H1 (cell line): Measurements from ENCODE around the gene IRF9. TPM values are rescaled to one million over a fixed set of nuclear protein-coding genes. Genes with fewer than 3 reads are reported as not detected.

ENCODE experiments used
- CTCF ChIA-PET: fragments of 300-600 bp; sonication (Branson Sonifier 250); formaldehyde crosslinking; loops from one replicate; lab custom pipeline; 2021; ENCODE audit not compliant: partially characterized antibody; lab: Charles Lee
- POLR2A ChIA-PET: fragments of 300-600 bp; sonication (Branson Sonifier 250); formaldehyde crosslinking; loops from one replicate; lab custom pipeline; 2021; ENCODE audit warnings: inconsistent platforms; ENCODE audit not compliant: partially characterized antibody; lab: Charles Lee
- DNase-seq, 2 experiments: peaks; one replicate each; pipeline versions ENCODE4 v3.0.0 to v3.0.0-alpha.2; 2010 to 2022; ENCODE audit warnings: low spot score in 2 of 2, low read depth in 1 of 2, mixed read lengths in 1 of 2
- FAIRE-seq: peaks from 2 replicates; lab custom pipeline; 2011; peaks lifted over from hg19 to GRCh38; lab: Jason Lieb, UNC
- H2AFZ ChIP-seq: 2 replicates; pipeline ENCODE4 v1.8.1; 2012; ENCODE audit warnings: low read length, inconsistent platforms
- H2AK5ac ChIP-seq: 2 replicates; pipeline ENCODE4 v1.6.1; 2013; ENCODE audit warnings: low read depth, low read length
- H2BK120ac ChIP-seq: replicated peaks from 2 replicates; pipeline ENCODE3; 2013; ENCODE audit warnings: low read depth, low read length, inconsistent platforms
- H2BK12ac ChIP-seq: 2 replicates; pipeline ENCODE4 v1.6.1; 2013; ENCODE audit warnings: low read depth, low read length
- H2BK15ac ChIP-seq: 2 replicates; pipeline ENCODE4 v1.6.1; 2013; ENCODE audit warnings: low read length
- H2BK20ac ChIP-seq: 2 replicates; pipeline ENCODE4 v1.6.1; 2013; ENCODE audit warnings: low read length
- H2BK5ac ChIP-seq: 2 replicates; pipeline ENCODE4 v1.6.1; 2013; ENCODE audit warnings: low read depth, low read length
- H3K14ac ChIP-seq: 2 replicates; pipeline ENCODE4 v1.6.1; 2013; ENCODE audit warnings: inconsistent platforms; ENCODE audit not compliant: insufficient read length
- H3K18ac ChIP-seq: 2 replicates; pipeline ENCODE4 v1.6.1; 2013; ENCODE audit warnings: low read length; ENCODE audit errors: extremely low read depth
- H3K23ac ChIP-seq: 2 replicates; pipeline ENCODE4 v1.6.1; 2013; ENCODE audit warnings: inconsistent platforms; ENCODE audit not compliant: insufficient read length
- H3K23me2 ChIP-seq: 2 replicates; pipeline ENCODE4 v1.6.1; 2013; ENCODE audit warnings: low read depth, low read length
- H3K27ac ChIP-seq: 2 replicates; pipeline ENCODE4 v1.6.1; 2011; ENCODE audit warnings: low read depth, low read length, inconsistent platforms
- H3K27me3 ChIP-seq, 4 experiments: replicated peaks in 1 of 4; 1 replicate in 1 of 4; 2 replicates in 3 of 4; pipeline versions ENCODE4 v1.6.1 to v1.8.1; 2011 to 2013; ENCODE audit warnings: low read length in 3 of 4, mild to moderate bottlenecking in 3 of 4, inconsistent platforms in 2 of 4, mixed read lengths in 2 of 4, moderate library complexity in 1 of 4; ENCODE audit not compliant: control insufficient read depth in 3 of 4, insufficient read depth in 3 of 4; ENCODE audit errors: extremely low read depth in 1 of 4
- H3K36me3 ChIP-seq, 4 experiments: 2 replicates each; pipeline versions ENCODE4 v1.6.1 to v1.8.1; 2011 to 2013; ENCODE audit warnings: mild to moderate bottlenecking in 4 of 4, low read length in 3 of 4, moderate library complexity in 2 of 4, control low read depth in 1 of 4, inconsistent platforms in 1 of 4; ENCODE audit not compliant: insufficient read depth in 4 of 4, control insufficient read depth in 2 of 4
- H3K4ac ChIP-seq: replicated peaks from 2 replicates; pipeline ENCODE3; 2013; ENCODE audit warnings: low read length, low read depth, mixed read lengths, inconsistent platforms; ENCODE audit not compliant: insufficient read length
- H3K4me1 ChIP-seq, 4 experiments: replicated peaks in 1 of 4; 1 replicate in 1 of 4; 2 replicates in 3 of 4; pipeline versions ENCODE4 v1.6.1 to v1.8.1; 2011 to 2013; ENCODE audit warnings: low read length in 3 of 4, inconsistent platforms in 2 of 4, mixed read lengths in 1 of 4; ENCODE audit not compliant: insufficient read depth in 4 of 4, control insufficient read depth in 3 of 4
- H3K4me2 ChIP-seq, 2 experiments: 2 replicates each; pipeline versions ENCODE4 v1.6.1 to v1.8.1; 2011 to 2013; ENCODE audit warnings: low read depth in 2 of 2, low read length in 2 of 2, control low read depth in 1 of 2, inconsistent platforms in 1 of 2, mild to moderate bottlenecking in 1 of 2; ENCODE audit not compliant: insufficient read depth in 1 of 2
- H3K4me3 ChIP-seq, 4 experiments: fragments of 200-600, 300-600 bp in 1 of 4; sonication (generic), shearing (Covaris generic), sonication (Bioruptor Twin) in 1 of 4; 2 replicates each; pipeline versions ENCODE4 v1.5.1 to v1.8.1; 2011 to 2016; ENCODE audit warnings: low read length in 4 of 4, low read depth in 3 of 4, control low read depth in 2 of 4, inconsistent platforms in 2 of 4, mild to moderate bottlenecking in 2 of 4, mixed read lengths in 1 of 4, moderate library complexity in 1 of 4; ENCODE audit not compliant: insufficient read depth in 2 of 4; ENCODE audit errors: extremely low read depth in 1 of 4
- H3K56ac ChIP-seq: replicated peaks from 2 replicates; pipeline ENCODE3; 2013; ENCODE audit warnings: low read depth, mild to moderate bottlenecking, mixed read lengths, low read length, inconsistent platforms; ENCODE audit not compliant: insufficient read length
- H3K79me1 ChIP-seq: 2 replicates; pipeline ENCODE4 v1.6.1; 2013; ENCODE audit warnings: low read depth, low read length, control low read depth
- H3K79me2 ChIP-seq, 2 experiments: 2 replicates each; pipeline versions ENCODE4 v1.6.1 to v1.8.1; 2012 to 2013; ENCODE audit warnings: low read length in 2 of 2, mild to moderate bottlenecking in 2 of 2, inconsistent platforms in 1 of 2; ENCODE audit not compliant: insufficient read depth in 2 of 2, control insufficient read depth in 1 of 2
- H3K9ac ChIP-seq, 4 experiments: replicated peaks in 1 of 4; 1 replicate in 1 of 4; 2 replicates in 3 of 4; pipeline versions ENCODE4 v1.6.1 to v1.8.1; 2011 to 2013; ENCODE audit warnings: low read depth in 3 of 4, low read length in 3 of 4, control low read depth in 2 of 4, mild to moderate bottlenecking in 2 of 4, moderate library complexity in 2 of 4, inconsistent platforms in 1 of 4; ENCODE audit errors: extremely low read depth in 1 of 4
- H3K9me3 ChIP-seq, 2 experiments: 2 replicates each; pipeline versions ENCODE4 v1.6.1 to v1.8.1; 2012 to 2013; ENCODE audit warnings: mild to moderate bottlenecking in 2 of 2, moderate library complexity in 2 of 2, control low read depth in 1 of 2, inconsistent platforms in 1 of 2, low read depth in 1 of 2, low read length in 1 of 2, mixed read lengths in 1 of 2; ENCODE audit not compliant: insufficient read depth in 2 of 2
- H4K20me1 ChIP-seq, 2 experiments: replicated peaks in 1 of 2; 2 replicates each; pipeline versions ENCODE3 to v1.8.1; 2011 to 2013; ENCODE audit warnings: inconsistent platforms in 2 of 2, low read length in 2 of 2, mild to moderate bottlenecking in 1 of 2; ENCODE audit not compliant: insufficient read depth in 2 of 2, control insufficient read depth in 1 of 2
- H4K5ac ChIP-seq: 2 replicates; pipeline ENCODE4 v1.6.1; 2013; ENCODE audit warnings: low read length, low read depth, mixed read lengths, inconsistent platforms; ENCODE audit not compliant: insufficient read length
- H4K8ac ChIP-seq: 2 replicates; pipeline ENCODE4 v1.8.0; 2013; ENCODE audit warnings: mild to moderate bottlenecking, moderate library complexity, low read length, inconsistent platforms; ENCODE audit not compliant: insufficient read depth; ENCODE audit errors: extremely low read depth
- H4K91ac ChIP-seq: replicated peaks from 2 replicates; pipeline ENCODE3; 2013; ENCODE audit warnings: low read length, mixed read lengths, inconsistent platforms; ENCODE audit not compliant: insufficient read length
- BRCA1 ChIP-seq: IDR thresholded peaks from 2 replicates; pipeline ENCODE4 v1.6.1; 2012; ENCODE audit warnings: low read depth, low read length, improper control_type of control experiment
- MAFK ChIP-seq: IDR thresholded peaks from 2 replicates; pipeline ENCODE4 v1.6.1; 2012; ENCODE audit warnings: low read depth, mild to moderate bottlenecking, improper control_type of control experiment, low read length
- SP4 ChIP-seq: IDR thresholded peaks from 2 replicates; pipeline ENCODE4 v1.6.1; 2012; ENCODE audit warnings: low read length, inconsistent platforms
- WGBS, 2 experiments: shearing (Covaris generic) in 1 of 2; methylation state at CpG; one replicate each; pipeline versions ENCODE4 v1.1.6 to v1.1.7; 2013 to 2015; ENCODE audit warnings: low lambda C conversion rate in 2 of 2, mixed read lengths in 2 of 2, inconsistent platforms in 1 of 2, low coverage in 1 of 2, missing lambda C conversion rate in 1 of 2; ENCODE audit not compliant: insufficient replicate concordance in 2 of 2, insufficient coverage in 1 of 2, insufficient read length in 1 of 2; ENCODE audit errors: extremely low coverage in 1 of 2, missing lambda C conversion rate in 1 of 2; 5-methylcytosine and 5-hydroxymethylcytosine counted together
- polyA plus RNA-seq, 7 experiments: library from polyadenylated mRNA; depleted of rRNA in 3 of 7; stranded (reverse) in 5 of 7; unstranded in 2 of 7; fragments of >200 nt in 5 of 7; fragments of 200-250 nt in 2 of 7; gene quantifications; 1 replicate in 5 of 7; 2 replicates in 1 of 7; 4 replicates in 1 of 7; pipeline versions ENCODE4 v1.2.1 to v1.2.3, GENCODE V29; 2011 to 2013; ENCODE audit warnings: missing spikeins in 2 of 7, mixed read lengths in 2 of 7
- total RNA-seq: library from RNA; stranded (reverse); fragmentation: NEBNext Ultra II Directional; extraction: Animal tissue kit (Norgen Biotek cat#: 25700); gene quantifications from 2 replicates; pipeline ENCODE4 v1.2.1, GENCODE V29; 2021

IRF9 gene
- total and polyA plus RNA-seq, 2 of the 8 experiments (the other 6 are each of a cell fraction or from before 2014, with no cell fraction given) = 11.4 to 13.2 TPM

GRCh38 chr14:24206260-24207103, 45.4 kb downstream of the IRF9 start:
- Histone ChIP-seq H2BK20ac (no peak overlapping the region), H2BK15ac (no peak overlapping the region), H2AFZ (no peak overlapping the region), H3K23me2 (no peaks in the 10 kb centered on the region), H3K4me2 (no peak overlapping the region), H3K4ac (no peak overlapping the region), H3K9ac (no peak overlapping the region), H2AK5ac (no peak overlapping the region), H3K4me3 (no peak overlapping the region), H3K79me1 (no peaks in the 10 kb centered on the region), H3K9me3 (peaks cover 3 to 4% of the 10 kb centered on the region in 2 experiments), H3K56ac (no peak overlapping the region), H2BK5ac (no peak overlapping the region), H3K18ac (no peak overlapping the region), H4K91ac (no peak overlapping the region), H3K23ac (no peak overlapping the region), H3K79me2 (no peaks in the 10 kb centered on the region; a peak in 1 of 4 replicates), H3K27ac (no peak overlapping the region), H3K14ac (no peak overlapping the region), H3K36me3 (peaks cover 21 to 53% (median 41%) of the 10 kb centered on the region in 4 experiments), H2BK120ac (no peak overlapping the region), H3K4me1 (peaks cover 0 to 7% (median 4%) of the 10 kb centered on the region in 4 experiments; a peak in 3 of 7 replicates), H2BK12ac (no peak overlapping the region), H3K27me3 (no peaks in the 10 kb centered on the region), H4K8ac (no peak overlapping the region), H4K5ac (no peak overlapping the region), H4K20me1 (peaks cover 0 to 2% of the 10 kb centered on the region in 2 experiments)
- no peak for TF ChIP-seq MAFK
- TF ChIP-seq BRCA1 = no peak
- TF ChIP-seq SP4 = no peak
- no peak for DNase-seq
- FAIRE-seq = no peak
- WGBS, 2 experiments = 93% methylated on average over 11 of the region's 11 CpGs; no CpG with 5 or more reads in 1 of the 2 experiments
- ChIA-PET POLR2A (interaction anchor here (0.5 to 11.1 kb wide), 7 partner anchors 12 to 133 kb away, joined by 3 to 119 read pairs (median 3); partner anchors contain the start of genes IRF9, RIPK3, TINF2 and TM9SF1), CTCF (interaction anchor here (0.9 to 1.6 kb wide), 3 partner anchors 9 to 86 kb away, joined by 3 read pairs; partner anchors contain the start of genes MDP1 and TINF2)
